Fibroblast of villous mesenchyme (primary cell): ENCODE measurements around the gene BOK. TPM values are rescaled to one million over a fixed set of nuclear protein-coding genes. Genes with fewer than 3 reads are reported as not detected.

Experiments used
- DNase-seq: peaks from one replicate; pipeline ENCODE4 v3.0.0-alpha.2; 2010; ENCODE audit warnings: low read depth
- H3K4me3 ChIP-seq: 2 replicates; pipeline ENCODE4 v1.5.1; 2011; ENCODE audit warnings: low read depth, mild to moderate bottlenecking, low read length
- total RNA-seq: library from RNA; depleted of rRNA; stranded (reverse); fragments of >200 nt; gene quantifications from 2 replicates; pipeline ENCODE4 v1.2.3, GENCODE V29; 2012
- TF ChIP-seq, protein P1 (sequence below): IDR thresholded peaks from 2 replicates; pipeline ENCODE4 v1.5.1; 2012; ENCODE audit warnings: low read depth, mild to moderate bottlenecking, low read length; ENCODE audit not compliant: insufficient read depth

The BOK gene
- total RNA-seq, 1 donor = 54.0 TPM

DNA sequence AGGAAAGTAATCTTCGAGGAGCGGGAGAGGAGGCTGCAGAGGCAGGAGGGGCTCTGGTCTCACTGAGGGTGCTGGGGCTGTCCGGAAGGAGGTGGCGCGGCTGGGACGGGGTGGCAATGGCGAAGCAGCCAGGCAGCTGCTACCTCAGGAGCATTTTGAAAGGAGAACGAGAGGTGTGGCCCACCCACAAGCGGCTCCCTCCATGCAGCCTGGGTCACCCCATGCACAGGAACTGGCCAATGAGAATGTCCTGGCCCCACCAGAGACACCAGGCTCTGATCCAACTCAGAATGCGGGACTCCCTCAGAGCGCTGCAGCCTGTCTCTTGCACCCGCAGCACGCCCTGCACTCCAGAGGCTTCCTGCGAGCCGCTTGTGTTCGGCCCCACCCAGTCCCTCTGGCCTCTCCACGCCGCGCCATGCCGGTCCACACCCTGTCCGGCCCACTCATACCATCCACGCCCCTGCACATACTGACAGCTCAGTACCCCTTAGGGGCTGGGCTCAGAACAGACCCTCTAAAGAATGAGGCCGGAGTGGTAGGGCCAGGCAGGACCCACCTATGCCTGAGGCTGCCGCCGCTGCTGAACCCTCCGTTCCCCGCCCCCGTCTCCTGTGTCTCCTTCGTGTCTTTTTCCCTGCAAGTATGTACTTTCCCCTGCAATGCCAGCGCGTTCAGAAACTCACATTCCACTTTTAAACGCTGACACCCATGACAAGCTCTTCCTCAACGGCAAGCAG is 6.4 kb upstream of the BOK start:
- no peak for DNase-seq
- no peak overlapping the region for H3K4me3 ChIP-seq
- TF ChIP-seq, protein P1, sequence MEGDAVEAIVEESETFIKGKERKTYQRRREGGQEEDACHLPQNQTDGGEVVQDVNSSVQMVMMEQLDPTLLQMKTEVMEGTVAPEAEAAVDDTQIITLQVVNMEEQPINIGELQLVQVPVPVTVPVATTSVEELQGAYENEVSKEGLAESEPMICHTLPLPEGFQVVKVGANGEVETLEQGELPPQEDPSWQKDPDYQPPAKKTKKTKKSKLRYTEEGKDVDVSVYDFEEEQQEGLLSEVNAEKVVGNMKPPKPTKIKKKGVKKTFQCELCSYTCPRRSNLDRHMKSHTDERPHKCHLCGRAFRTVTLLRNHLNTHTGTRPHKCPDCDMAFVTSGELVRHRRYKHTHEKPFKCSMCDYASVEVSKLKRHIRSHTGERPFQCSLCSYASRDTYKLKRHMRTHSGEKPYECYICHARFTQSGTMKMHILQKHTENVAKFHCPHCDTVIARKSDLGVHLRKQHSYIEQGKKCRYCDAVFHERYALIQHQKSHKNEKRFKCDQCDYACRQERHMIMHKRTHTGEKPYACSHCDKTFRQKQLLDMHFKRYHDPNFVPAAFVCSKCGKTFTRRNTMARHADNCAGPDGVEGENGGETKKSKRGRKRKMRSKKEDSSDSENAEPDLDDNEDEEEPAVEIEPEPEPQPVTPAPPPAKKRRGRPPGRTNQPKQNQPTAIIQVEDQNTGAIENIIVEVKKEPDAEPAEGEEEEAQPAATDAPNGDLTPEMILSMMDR = no peak

DNA sequence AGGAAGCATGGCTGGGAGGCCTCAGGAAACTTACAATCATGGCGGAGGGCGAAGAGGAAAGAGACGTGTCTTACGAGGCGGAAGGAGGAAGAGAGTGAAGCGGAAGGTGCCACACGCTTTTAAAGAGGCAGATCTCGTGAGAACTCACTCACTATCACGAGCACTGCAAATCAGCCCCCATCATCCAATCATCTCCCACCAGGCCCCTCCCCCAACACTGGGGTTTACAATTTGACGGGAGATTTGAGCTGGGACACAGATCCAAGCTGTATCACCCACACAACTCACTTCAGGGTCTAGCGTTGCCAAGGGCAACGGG is 5.1 kb upstream of the BOK start:
- no peak overlapping the region for H3K4me3 ChIP-seq
- DNase-seq = no peak
- TF ChIP-seq, protein P1 = no peak

DNA sequence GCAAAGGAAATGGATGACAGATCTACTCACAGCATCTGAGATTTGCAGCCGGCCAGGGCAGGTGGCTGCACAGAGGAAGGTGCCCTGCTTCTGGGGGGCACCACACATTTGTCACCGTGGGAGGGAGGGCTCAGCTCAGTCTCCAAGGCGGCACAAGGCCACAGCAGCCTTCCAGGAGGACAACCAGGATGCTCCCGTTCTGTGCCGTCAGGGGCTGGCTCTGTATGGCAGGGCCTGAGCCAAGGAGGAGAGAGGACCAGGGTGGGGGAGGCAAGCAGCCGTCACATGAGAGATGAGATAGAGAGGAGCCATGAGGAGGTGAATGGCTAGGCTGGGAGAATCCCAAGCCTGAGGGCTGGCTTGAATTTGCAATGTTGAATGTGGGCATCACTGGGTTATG is 4.6 kb upstream of the BOK start:
- no peak overlapping the region for H3K4me3 ChIP-seq
- TF ChIP-seq, protein P1 = no peak
- DNase-seq = no peak

DNA sequence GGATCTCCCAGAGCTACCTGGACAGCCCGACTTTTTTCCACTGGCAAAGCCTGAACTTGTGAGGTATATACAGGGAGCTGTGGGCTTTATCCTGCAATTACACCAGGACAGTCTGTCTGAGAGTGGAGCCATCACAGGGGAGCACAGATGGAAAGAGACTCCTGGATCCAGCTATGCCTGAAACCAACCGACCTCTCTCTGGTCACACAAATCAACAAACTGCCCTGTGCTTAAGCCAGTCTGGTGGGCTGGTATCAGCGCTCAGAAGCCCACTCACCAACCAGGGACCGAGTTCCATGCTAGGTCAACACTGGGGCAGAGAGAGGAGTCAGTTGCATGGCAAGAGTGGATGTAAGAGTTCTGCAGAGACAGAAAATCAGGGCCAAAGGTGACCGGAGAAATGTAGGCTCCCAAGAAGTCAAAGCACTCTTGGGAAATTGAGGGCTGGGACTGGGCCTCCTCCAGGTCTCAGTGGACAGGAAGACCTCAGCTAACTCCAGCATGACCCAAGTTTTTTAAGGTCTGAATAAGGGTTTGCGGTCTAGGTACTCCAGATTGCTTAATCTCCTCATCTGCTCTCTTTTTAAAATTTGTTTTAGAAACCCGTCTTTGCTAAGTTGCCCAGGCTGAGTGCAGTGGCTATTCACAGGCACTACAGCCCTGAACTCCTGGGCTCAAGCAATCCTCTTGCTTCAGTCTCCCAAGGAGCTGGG is 3.8 kb upstream of the BOK start:
- DNase-seq = no peak
- TF ChIP-seq, protein P1 = no peak
- no peak overlapping the region for H3K4me3 ChIP-seq

DNA sequence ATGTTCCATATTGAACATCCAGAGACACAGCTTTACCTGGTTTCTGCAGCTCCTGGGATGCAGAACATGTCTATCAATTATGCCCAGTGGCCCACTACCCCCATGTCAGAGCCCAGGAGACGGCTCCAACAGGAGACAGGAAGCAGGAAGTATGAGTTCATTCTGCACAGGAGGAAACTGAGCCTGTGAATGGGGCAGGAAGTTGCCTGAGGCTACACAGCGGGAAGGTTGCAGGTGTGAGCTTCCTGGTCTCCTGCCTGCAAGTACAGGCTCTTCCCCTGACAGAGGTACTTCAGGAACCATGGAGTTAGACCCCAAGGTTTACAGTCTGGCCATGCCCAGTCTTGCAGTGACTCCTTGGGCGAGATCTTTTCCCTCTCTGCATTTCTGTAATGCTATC is 2.8 kb upstream of the BOK start:
- H3K4me3 ChIP-seq = no peak overlapping the region
- TF ChIP-seq, protein P1 = no peak
- no peak for DNase-seq

DNA sequence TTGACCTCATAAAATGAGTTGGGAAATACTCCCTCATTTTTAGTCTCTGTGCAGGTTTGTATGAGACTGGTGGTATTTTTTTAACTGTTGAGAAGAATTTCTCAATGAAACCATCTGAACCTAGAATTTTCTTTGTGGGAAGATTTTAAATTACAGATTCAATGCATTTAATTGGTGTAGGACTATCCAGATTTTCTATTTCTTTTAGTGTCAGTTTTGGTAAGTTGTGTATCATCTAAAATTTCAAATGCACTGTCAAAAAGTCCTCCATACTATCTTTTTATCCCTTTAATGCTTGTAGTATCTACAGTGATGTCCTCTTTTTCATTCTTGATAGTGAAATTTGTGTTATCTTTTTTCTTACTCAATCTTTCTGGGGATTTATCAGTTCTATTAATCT is 1.8 kb upstream of the BOK start:
- TF ChIP-seq, protein P1 = no peak
- no peak for DNase-seq
- H3K4me3 ChIP-seq = no peak overlapping the region
